Measurements from ENCODE around the gene FAM98C. TPM values are rescaled to one million over a fixed set of nuclear protein-coding genes. Genes with fewer than 3 reads are reported as not detected.

Gene FAM98C
- total RNA-seq (ENCODE audit: unreplicated experiment) = 5.8 TPM
- long read RNA-seq, partial matches to known transcripts = 1 of 1 reads
- long read RNA-seq, other reads (novel, unspliced or antisense) = 0 of 1 reads

GRCh38 chr19:38402967-38403674 lies at the start of gene FAM98C:
Gene FAM98C (plus strand): TSS chr19:38403093. CDS start chr19:38403154, 61 bp downstream.
- peak; percentile 97 for DNase-seq
- Mint-ChIP-seq H3K27me3 (ENCODE audit: unreplicated experiment) (peaks cover 11% of the 10 kb centered on the region), H3K9me3 (ENCODE audit: unreplicated experiment) (peaks cover 7% of the 10 kb centered on the region), H3K27ac (ENCODE audit: unreplicated experiment) (no peak within 1 kb of the TSS), H3K4me3 (ENCODE audit: unreplicated experiment) (peak within 1 kb of the TSS; percentile 82), H3K4me1 (ENCODE audit: low read depth, unreplicated experiment) (peaks cover 2% of the 10 kb centered on the region), H3K36me3 (ENCODE audit: unreplicated experiment) (no peaks in the 10 kb centered on the region)
- peak; percentile 99 for TF ChIP-seq CTCF (IDR thresholded peaks at IDR 0.05; ENCODE audit: partially characterized antibody, unreplicated experiment)

DNA sequence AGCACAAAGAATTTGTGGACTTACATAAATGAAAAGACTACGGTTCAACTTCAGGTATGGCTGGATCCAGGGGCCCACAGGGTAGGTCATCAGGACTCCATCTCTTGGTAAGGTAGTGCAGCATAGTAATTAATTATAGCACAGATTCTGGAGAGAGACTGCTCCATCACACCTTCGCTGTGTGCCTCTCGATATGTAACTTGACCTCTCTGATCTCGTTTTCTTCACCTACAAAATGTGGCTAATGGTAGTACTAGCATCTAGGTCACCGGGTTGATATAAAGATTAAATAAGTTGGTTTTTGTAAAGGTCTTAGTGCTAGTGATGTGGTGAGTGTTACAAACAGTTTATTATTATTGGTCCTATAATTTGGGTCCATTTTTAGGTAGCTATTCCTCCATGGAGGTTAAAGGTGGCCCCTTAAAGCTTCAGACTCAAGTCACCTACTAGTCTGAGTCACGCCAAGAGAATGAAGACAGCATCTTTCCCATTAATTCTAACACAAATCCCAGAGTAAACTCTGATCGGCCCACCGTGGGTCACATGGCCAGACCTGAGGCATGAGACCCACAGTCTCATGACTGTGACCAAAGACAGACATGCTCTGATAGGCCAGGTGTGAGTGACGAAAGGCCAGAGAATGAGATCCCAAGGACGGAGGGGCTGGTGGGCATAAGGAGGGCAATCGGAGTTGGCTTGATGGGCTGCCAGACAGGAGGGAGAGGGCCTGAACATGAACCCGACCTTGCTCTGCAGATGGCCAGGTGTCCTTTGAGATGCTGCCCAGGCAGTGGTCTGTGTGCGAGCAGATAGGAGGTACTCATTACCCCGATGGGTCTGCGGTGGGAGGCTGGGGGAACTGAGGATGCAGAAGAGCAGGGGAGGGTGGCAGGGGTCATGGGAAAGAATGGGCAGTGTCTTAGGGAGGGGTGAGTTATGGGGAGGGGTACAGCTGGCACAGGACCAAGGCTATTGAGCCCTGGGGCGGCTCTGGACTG lies 46.9 kb upstream of the FAM98C start:
- peaks cover 19% of the 10 kb centered on the region for H3K27me3 Mint-ChIP-seq (ENCODE audit: unreplicated experiment)
- peaks cover 4% of the 10 kb centered on the region for H3K36me3 Mint-ChIP-seq (ENCODE audit: unreplicated experiment)
- peaks cover 14% of the 10 kb centered on the region for H3K9me3 Mint-ChIP-seq (ENCODE audit: unreplicated experiment)
- no peak for DNase-seq
- H3K27ac Mint-ChIP-seq (ENCODE audit: unreplicated experiment) = peak overlapping the region; percentile 72
- no peak overlapping the region for H3K4me3 Mint-ChIP-seq (ENCODE audit: unreplicated experiment)
- TF ChIP-seq CTCF (IDR thresholded peaks at IDR 0.05; ENCODE audit: partially characterized antibody, unreplicated experiment) = no peak
- H3K4me1 Mint-ChIP-seq (ENCODE audit: low read depth, unreplicated experiment) = peaks cover 18% of the 10 kb centered on the region

DNA sequence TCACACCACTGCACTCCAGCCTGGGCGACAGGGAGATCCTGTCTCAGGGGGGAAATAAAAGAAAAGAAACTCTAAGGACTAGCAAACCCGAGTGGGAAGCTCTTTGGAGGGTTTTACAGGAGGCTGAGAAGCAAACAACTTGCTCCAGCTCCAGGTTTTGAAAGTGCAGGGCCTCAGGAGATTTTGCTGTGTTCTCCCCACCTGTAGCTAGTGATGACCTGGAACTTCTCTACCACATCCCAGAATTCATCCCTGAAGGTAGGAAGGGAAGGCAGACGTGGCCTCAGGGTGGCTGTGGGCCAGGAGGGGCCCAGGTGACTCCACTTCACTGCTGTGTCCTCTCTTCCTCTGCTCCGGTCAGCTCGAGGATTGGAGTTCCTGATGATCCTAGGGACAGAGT lies 44.8 kb upstream of the FAM98C start:
- no peak for TF ChIP-seq CTCF (IDR thresholded peaks at IDR 0.05; ENCODE audit: partially characterized antibody, unreplicated experiment)
- no peak for DNase-seq
- H3K36me3 Mint-ChIP-seq (ENCODE audit: unreplicated experiment) = peaks cover 4% of the 10 kb centered on the region
- peaks cover 8% of the 10 kb centered on the region for H3K9me3 Mint-ChIP-seq (ENCODE audit: unreplicated experiment)
- peaks cover 15% of the 10 kb centered on the region for H3K27me3 Mint-ChIP-seq (ENCODE audit: unreplicated experiment)
- no peak overlapping the region for H3K27ac Mint-ChIP-seq (ENCODE audit: unreplicated experiment)
- H3K4me3 Mint-ChIP-seq (ENCODE audit: unreplicated experiment) = no peak overlapping the region
- peaks cover 12% of the 10 kb centered on the region for H3K4me1 Mint-ChIP-seq (ENCODE audit: low read depth, unreplicated experiment)

DNA sequence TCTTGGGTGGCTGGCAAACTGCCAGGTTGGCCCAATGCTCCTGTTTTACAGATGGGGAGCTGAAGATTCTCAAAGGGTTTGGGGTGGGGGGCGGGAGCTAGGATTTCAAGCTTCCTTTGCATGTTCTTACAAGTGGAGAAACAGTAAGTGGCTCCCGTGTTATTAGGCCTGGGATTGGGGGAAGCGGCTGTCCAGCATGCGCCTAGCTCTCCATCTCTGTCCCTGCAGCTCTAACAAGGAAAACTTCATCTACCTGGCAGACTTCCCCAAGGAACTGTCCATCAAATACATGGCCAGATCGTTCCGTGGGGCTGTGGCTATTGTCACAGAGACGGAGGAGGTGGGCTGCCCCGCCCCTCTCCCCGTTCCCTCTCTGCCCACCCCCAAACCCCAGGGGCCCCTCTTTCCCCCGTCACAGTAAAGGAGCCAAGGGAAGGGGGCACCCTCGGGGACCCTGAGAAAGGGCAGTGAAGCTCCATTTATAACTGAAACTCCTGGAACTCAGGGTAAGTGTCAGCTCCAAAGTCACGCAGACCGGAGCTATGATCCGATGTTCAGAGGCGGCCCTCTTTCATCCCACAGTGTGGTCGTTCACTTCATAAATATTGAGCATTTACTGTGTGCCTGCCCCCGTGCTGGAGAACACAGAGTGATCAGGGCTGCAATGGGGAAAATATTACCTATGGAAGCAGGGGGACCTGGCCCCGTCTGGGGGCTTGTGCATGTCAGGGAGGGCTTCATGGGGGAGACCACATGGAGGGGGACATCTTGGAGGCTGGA lies 43.5 kb upstream of the FAM98C start:
- Mint-ChIP-seq H3K27ac (ENCODE audit: unreplicated experiment) (peak overlapping the region; percentile 66), H3K4me3 (ENCODE audit: unreplicated experiment) (peak overlapping the region; percentile 71), H3K9me3 (ENCODE audit: unreplicated experiment) (peaks cover 11% of the 10 kb centered on the region), H3K4me1 (ENCODE audit: low read depth, unreplicated experiment) (peaks cover 7% of the 10 kb centered on the region), H3K27me3 (ENCODE audit: unreplicated experiment) (peaks cover 13% of the 10 kb centered on the region), H3K36me3 (ENCODE audit: unreplicated experiment) (peaks cover 4% of the 10 kb centered on the region)
- DNase-seq = no peak
- no peak for TF ChIP-seq CTCF (IDR thresholded peaks at IDR 0.05; ENCODE audit: partially characterized antibody, unreplicated experiment)

Data from glutamatergic neuron (in vitro differentiated cells).